SK-N-MC (cell line): ENCODE data around the gene UBE2C.
"Not testable (repeated sequence)": the region's sequence is repeated elsewhere in the genome, so short reads cannot be mapped to it uniquely, and the experiment has no call there.

ENCODE experiments used
- EZH2 ChIP-seq: fragments of 200-600 bp; sonication (generic); IDR thresholded peaks from one replicate; pipeline ENCODE4 v1.6.1; 2017; ENCODE audit warnings: antibody characterized with exemption
- POLR2AphosphoS5 ChIP-seq: IDR thresholded peaks from 2 replicates; pipeline ENCODE4 v1.6.1; 2012; ENCODE audit warnings: mild to moderate bottlenecking, low read depth, low read length, borderline replicate concordance

DNA sequence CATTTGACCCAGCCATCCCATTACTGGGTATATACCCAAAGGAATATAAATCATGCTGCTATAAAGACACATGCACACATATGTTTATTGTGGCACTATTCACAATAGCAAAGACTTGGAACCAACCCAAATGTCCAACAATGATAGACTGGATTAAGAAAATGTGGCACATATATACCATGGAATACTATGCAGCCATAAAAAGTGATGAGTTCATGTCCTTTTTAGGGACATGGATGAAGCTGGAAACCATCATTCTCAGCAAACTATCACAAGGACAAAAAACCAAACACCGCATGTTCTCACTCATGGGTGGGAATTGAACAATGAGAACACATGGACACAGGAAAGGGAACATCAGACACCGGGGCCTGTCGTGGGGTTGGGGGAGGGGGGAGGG, 14.5 kb upstream of the UBE2C start:
- not testable (repeated sequence) for TF ChIP-seq EZH2, POLR2AphosphoS5
